ENCODE data around the gene MPV17. TPM values are rescaled to one million over a fixed set of nuclear protein-coding genes. Genes with fewer than 3 reads are reported as not detected.
A peak's percentile ranks its signal among the peaks of the same experiment; 100 is the strongest.
"Not testable (repeated sequence)": the region's sequence is repeated elsewhere in the genome, so short reads cannot be mapped to it uniquely, and the experiment has no call there.

Gene MPV17, protein sequence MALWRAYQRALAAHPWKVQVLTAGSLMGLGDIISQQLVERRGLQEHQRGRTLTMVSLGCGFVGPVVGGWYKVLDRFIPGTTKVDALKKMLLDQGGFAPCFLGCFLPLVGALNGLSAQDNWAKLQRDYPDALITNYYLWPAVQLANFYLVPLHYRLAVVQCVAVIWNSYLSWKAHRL
- total RNA-seq (2014; rRNA removed; shearing (Covaris generic)): 77.5 and 83.6 TPM in 2 replicates
- polyA plus RNA-seq (2014; cell fraction: nucleus; rRNA removed): 105 and 172 TPM in 2 replicates

- peak; percentile 87 for DNase-seq (ENCODE audit: extremely low read depth, low read depth)
Observed at GRCh38 chr2:27322766-27323595, at the start of gene MPV17. Gene MPV17 (minus strand): TSS chr2:27323097. CDS start chr2:27322517, 580 bp downstream.

GRCh38 chr2:27370816-27371620 lies 48.1 kb upstream of the MPV17 start:
- no peak for DNase-seq (ENCODE audit: extremely low read depth, low read depth)

GRCh38 chr2:27370026-27370815 lies 47.3 kb upstream of the MPV17 start, which contains the start of the genes EIF2B4 and SNX17:
Gene EIF2B4 (minus strand): TSS chr2:27370338. CDS start chr2:27370314, 24 bp downstream.
Gene SNX17 (plus strand): TSS chr2:27370616. CDS start chr2:27370744, 128 bp downstream.
- peak; percentile 99 for DNase-seq (ENCODE audit: extremely low read depth, low read depth)

GRCh38 chr2:27369471-27370025 lies 46.7 kb upstream of the MPV17 start:
- DNase-seq (ENCODE audit: extremely low read depth, low read depth): peak; percentile 28

- DNase-seq (ENCODE audit: extremely low read depth, low read depth): no peak
Observed at GRCh38 chr2:27363933-27364332, 41.0 kb upstream of the MPV17 start.

GRCh38 chr2:27362678-27363420 lies 40.0 kb upstream of the MPV17 start:
- DNase-seq (ENCODE audit: extremely low read depth, low read depth): no peak

DNA sequence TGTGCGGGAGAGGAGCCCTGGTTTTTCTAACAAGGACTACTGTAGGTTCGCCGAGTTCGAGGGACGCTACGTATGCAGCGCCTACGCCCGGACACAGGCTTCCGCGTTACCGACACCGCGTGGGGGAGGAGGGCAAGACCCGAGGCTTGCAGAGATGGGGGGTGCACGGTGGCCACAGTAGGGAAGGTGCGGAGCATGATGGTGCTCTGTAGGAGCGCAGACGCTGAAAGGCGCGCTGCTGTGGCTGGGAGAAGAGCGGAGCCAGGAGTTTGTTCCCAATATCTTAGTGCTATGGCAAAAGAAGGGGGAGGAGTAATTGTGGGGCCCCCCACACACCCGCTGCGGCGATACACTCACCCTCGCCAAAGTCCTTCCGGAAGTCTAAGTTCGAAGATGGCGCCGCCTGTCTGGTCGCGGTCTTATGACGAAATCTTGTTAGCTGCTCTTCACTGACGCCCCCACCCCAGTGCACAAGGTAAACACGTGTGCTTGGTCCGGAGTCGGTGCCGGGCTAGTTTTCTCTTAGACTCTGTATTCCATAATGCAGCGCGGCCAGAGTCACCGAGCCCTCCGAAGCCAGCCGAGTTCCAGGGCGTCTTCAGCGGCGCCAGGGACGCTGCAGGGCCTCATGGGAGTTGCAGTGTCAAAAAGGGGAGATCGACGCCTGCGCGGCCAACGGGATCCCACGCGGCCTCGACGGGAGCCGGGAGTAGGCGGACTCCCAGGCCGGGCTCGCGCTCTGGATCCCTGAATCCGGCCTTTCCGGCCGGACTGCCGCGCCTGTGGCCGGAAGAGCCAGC lies 33.7 kb upstream of the MPV17 start, which contains the start of gene GTF3C2:
GTF3C2 (minus strand) TSS at position 383 of the 800 bp plus-strand sequence. CDS start 13,210 bp downstream, outside the sequence.
- peak; percentile 97 for DNase-seq (ENCODE audit: extremely low read depth, low read depth)

- peak; percentile 26 for DNase-seq (ENCODE audit: extremely low read depth, low read depth)
Observed at GRCh38 chr2:27356056-27356381, 33.1 kb upstream of the MPV17 start.

GRCh38 chr2:27354597-27354927 lies 31.7 kb upstream of the MPV17 start:
- no peak for DNase-seq (ENCODE audit: extremely low read depth, low read depth)

DNA sequence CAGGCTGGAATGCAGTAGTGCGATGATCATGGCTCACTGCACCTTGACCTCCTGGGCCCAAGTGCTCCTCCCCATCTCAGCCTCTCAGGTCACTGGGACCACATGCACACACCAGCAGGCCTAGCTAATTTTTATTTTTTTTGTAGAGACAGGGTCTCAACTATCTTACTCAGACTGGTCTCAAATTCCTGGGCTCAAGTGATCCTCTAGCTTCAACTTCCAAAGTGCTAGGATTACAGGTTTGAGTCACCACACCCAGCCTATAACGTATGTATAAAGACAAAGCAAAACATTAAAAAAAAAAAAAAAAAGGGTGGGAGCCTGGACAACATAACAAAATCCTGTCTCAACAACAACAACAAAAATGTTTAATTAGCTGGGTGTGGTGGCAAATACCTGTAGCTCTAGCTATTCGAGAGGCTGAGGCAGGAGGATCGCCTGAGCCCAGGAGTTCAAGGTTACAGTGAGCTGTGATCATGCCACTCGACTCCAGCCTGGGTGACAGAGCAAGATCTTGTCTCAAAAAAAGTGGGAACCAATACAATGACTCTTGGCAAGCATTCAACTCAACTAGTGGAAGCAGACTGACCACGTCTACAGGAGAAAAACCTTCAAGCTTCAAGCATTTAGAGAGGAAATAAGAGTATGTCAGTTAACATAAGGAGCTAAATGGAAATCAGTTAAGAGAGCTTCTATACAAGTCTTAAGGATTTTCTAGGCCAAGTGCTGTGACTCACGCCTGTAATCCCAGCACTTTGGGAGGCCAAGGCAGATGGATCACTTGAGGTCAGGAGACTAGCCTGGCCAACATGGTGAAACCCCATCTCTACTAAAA lies 31.1 kb upstream of the MPV17 start:
- DNase-seq (ENCODE audit: extremely low read depth, low read depth): no peak

- DNase-seq (ENCODE audit: extremely low read depth, low read depth): not testable (repeated sequence)
Observed at GRCh38 chr2:27353386-27353761, 30.5 kb upstream of the MPV17 start.

DNA sequence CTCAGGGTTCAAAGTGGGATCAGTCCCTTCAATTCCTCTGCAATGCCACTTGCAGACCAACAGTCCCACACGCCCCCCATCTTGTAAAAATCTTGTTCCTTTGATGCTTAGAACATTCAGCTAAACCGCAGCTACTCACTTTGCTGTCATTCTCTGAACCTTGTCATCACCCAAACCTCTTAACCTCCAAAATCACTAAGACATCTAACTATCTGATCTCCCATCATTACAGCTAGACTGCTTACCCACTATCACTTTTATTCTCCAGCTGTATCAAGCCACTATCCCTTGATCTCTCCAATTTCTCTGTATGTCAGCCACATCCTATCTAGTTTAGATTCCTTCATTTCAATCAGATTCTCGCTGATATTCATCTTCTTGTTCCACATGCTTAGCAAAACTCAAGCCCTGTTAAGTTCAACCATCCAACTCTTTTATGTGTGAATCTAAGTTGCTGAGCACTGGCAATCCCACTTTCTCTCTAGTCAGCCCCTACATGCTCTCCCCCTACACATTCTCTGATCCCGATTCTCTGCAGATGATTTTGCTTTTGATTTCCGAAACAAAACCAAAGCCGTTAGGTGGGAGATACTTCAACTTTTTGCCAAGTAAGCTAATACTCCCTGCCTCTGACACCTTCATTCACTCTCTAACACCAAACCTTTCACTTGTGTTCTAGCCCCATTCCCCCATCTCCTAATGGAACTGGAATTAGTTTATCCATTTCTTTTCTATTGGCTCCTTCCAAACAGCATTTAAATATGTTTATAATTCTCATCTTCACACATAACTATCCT lies 29.1 kb upstream of the MPV17 start:
- DNase-seq (ENCODE audit: extremely low read depth, low read depth): no peak

- no peak for DNase-seq (ENCODE audit: extremely low read depth, low read depth)
Observed at GRCh38 chr2:27350106-27350693, 27.3 kb upstream of the MPV17 start.

- no peak for DNase-seq (ENCODE audit: extremely low read depth, low read depth)
Observed at GRCh38 chr2:27347641-27348040, 24.7 kb upstream of the MPV17 start.

GRCh38 chr2:27336173-27336572 lies 13.3 kb upstream of the MPV17 start:
- no peak for DNase-seq (ENCODE audit: extremely low read depth, low read depth)

GRCh38 chr2:27335311-27335710 lies 12.4 kb upstream of the MPV17 start:
- DNase-seq (ENCODE audit: extremely low read depth, low read depth): no peak
